ENCODE measurements around the gene PRG2. TPM values are rescaled to one million over a fixed set of nuclear protein-coding genes. Genes with fewer than 3 reads are reported as not detected.

Gene PRG2
- total RNA-seq, 1 experiment from 2014 or later = 0.57 TPM

DNA sequence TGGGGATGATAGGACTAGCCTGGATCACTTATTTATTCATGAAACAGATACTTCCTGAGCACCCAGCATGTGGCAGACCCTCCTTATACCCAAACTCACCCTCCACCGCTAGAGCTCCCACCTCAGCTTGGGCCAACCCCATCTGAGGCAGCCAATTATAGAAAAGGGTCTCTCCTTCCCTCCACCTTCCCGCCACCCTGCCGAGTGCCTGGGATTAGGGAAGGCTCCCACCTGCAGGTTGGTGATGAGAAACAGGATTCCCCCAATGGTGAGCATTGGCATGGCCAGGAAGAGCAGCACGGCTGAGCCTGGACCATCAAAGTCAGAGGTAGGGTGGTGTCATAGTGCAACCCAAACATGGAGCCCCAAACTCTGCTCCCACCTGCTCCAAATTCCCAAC lies 30.6 kb upstream of the PRG2 start (continued):
- no peak for TF ChIP-seq PRDM15 (CRISPR knock-in tag; IDR thresholded peaks at IDR 0.05)
- no peak for TF ChIP-seq FOXP1 (CRISPR knock-in tag; IDR thresholded peaks at IDR 0.05; ENCODE audit: borderline replicate concordance)
- TF ChIP-seq ATF1 (CRISPR knock-in tag; IDR thresholded peaks at IDR 0.05) = no peak
- no peak for TF ChIP-seq FOXP4 (CRISPR knock-in tag; IDR thresholded peaks at IDR 0.05)
- no peak for TF ChIP-seq E2F5 (CRISPR knock-in tag; IDR thresholded peaks at IDR 0.05)
- no peak for TF ChIP-seq CBFB (CRISPR knock-in tag; IDR thresholded peaks at IDR 0.05; ENCODE audit: low read depth)

DNA sequence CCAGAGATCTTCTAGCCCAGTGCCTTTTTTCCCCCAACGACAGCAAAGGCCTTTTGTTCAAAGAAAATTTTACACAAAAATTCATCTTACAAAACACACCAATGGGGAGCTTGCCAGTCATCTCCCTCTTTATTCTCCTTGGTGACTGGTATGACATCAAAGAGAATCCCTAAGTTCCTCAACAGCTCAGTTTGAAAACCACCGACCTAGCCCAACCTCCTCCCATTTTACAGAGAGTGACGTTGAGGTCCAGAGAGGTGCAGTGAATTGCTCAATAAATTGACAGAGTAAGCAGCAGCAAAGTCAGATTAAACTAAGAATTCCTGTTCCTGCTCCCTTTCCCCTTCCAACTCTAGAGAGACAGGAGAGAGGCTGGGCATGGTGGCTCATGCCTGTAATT lies 28.7 kb upstream of the PRG2 start:
- Mint-ChIP-seq H3K27ac (no peak overlapping the region), H3K9me3 (no peaks in the 10 kb centered on the region), H3K4me3 (no peak overlapping the region), H3K36me3 (peaks cover 46% of the 10 kb centered on the region), H3K4me1 (0 out of 2 replicates have a peak, but pooled peaks cover 4% of the 10 kb centered on the region), H3K27me3 (ENCODE audit: low read depth) (no peaks in the 10 kb centered on the region)
- DNase-seq (ENCODE audit: low spot score) (no peak), ATAC-seq (no peak)
- ChIA-PET POLR2A (interaction anchor here (0.7 kb wide), 1 partner anchor 110 kb away, joined by 4 read pairs; no protein-coding TSS in a partner anchor), CTCF (interaction anchor here (0.8 kb wide), 1 partner anchor 38 kb away, joined by 3 read pairs; no protein-coding TSS in a partner anchor)
- TF ChIP-seq TCF7 (CRISPR knock-in tag; IDR thresholded peaks at IDR 0.05; ENCODE audit: low read depth) (no peak), ZMAT4 (CRISPR knock-in tag; IDR thresholded peaks at IDR 0.05) (no peak), ZNF121 (CRISPR knock-in tag; IDR thresholded peaks at IDR 0.05) (no peak), NR3C1 (CRISPR knock-in tag; conservative IDR thresholded peaks at IDR 0.05; ENCODE audit: low read depth) (no peak), ZNF232 (CRISPR knock-in tag; IDR thresholded peaks at IDR 0.05) (no peak), SMAD4 (CRISPR knock-in tag; IDR thresholded peaks at IDR 0.05) (no peak), RELA (CRISPR knock-in tag; IDR thresholded peaks at IDR 0.05; ENCODE audit: borderline replicate concordance) (no peak), NR1H2 (CRISPR knock-in tag; IDR thresholded peaks at IDR 0.05) (no peak), ERG (CRISPR knock-in tag; IDR thresholded peaks at IDR 0.05) (no peak), E2F5 (CRISPR knock-in tag; IDR thresholded peaks at IDR 0.05) (no peak), CREB1 (CRISPR knock-in tag; IDR thresholded peaks at IDR 0.05) (no peak)
- TF ChIP-seq, protein P1, sequence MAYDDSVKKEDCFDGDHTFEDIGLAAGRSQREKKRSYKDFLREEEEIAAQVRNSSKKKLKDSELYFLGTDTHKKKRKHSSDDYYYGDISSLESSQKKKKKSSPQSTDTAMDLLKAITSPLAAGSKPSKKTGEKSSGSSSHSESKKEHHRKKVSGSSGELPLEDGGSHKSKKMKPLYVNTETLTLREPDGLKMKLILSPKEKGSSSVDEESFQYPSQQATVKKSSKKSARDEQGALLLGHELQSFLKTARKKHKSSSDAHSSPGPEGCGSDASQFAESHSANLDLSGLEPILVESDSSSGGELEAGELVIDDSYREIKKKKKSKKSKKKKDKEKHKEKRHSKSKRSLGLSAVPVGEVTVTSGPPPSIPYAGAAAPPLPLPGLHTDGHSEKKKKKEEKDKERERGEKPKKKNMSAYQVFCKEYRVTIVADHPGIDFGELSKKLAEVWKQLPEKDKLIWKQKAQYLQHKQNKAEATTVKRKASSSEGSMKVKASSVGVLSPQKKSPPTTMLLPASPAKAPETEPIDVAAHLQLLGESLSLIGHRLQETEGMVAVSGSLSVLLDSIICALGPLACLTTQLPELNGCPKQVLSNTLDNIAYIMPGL (CRISPR knock-in tag; IDR thresholded peaks at IDR 0.05) = no peak
- TF ChIP-seq, protein P2, sequence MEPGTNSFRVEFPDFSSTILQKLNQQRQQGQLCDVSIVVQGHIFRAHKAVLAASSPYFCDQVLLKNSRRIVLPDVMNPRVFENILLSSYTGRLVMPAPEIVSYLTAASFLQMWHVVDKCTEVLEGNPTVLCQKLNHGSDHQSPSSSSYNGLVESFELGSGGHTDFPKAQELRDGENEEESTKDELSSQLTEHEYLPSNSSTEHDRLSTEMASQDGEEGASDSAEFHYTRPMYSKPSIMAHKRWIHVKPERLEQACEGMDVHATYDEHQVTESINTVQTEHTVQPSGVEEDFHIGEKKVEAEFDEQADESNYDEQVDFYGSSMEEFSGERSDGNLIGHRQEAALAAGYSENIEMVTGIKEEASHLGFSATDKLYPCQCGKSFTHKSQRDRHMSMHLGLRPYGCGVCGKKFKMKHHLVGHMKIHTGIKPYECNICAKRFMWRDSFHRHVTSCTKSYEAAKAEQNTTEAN (CRISPR knock-in tag; IDR thresholded peaks at IDR 0.05) = no peak
- TF ChIP-seq, protein P3, sequence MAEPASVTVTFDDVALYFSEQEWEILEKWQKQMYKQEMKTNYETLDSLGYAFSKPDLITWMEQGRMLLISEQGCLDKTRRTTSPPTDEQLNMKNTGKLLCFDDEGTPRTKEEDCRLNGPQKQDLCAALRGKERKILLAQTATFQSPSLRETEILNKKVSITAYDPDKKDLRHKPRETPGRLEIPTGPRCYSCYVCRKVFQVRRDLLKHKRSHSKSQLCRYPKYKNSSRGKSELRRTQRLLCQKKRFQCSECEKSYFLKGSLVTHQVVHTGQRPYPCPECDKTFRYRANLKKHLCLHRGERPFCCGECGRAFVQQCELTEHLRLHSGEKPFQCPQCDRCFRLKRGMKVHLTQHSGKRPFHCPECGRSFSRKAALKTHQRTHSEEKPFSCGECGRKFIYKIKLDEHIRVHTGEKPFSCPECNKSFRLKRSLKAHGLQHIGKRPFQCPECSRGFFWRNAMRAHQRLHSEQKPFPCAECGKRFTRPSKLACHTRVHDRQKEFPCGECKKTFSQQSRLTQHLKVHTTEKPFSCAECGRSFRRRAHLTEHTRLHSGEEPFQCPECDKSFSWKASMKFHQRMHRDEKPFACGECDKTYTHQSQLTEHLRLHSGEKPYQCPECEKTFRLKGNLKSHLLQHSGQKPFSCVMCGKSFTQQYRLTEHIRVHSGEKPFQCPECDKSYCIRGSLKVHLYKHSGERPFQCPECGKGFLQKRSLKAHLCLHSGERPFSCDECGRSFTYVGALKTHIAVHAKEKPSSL (CRISPR knock-in tag; conservative IDR thresholded peaks at IDR 0.05) = no peak
- TF ChIP-seq, protein P4, sequence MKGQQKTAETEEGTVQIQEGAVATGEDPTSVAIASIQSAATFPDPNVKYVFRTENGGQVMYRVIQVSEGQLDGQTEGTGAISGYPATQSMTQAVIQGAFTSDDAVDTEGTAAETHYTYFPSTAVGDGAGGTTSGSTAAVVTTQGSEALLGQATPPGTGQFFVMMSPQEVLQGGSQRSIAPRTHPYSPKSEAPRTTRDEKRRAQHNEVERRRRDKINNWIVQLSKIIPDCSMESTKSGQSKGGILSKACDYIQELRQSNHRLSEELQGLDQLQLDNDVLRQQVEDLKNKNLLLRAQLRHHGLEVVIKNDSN (CRISPR knock-in tag; IDR thresholded peaks at IDR 0.05) = no peak

Measured in WTC11 (cell line).